ENCODE measurements around the gene C6orf141.

- TF ChIP-seq POLR2A (IDR thresholded peaks at IDR 0.05; ENCODE audit: low read depth, low read length) (no peak), SPI1 (IDR thresholded peaks at IDR 0.05; ENCODE audit: low read depth, low read length) (no peak), TAF1 (IDR thresholded peaks at IDR 0.05; ENCODE audit: low read depth, low read length) (no peak), POLR2AphosphoS5 (IDR thresholded peaks at IDR 0.05; ENCODE audit: low read depth, low read length) (no peak)
Observed at GRCh38 chr6:49548613-49549304, 1.7 kb upstream of the C6orf141 start.

Data from GM12891 (cell line).